Measurements from ENCODE around the gene KRTAP10-9. TPM values are rescaled to one million over a fixed set of nuclear protein-coding genes. Genes with fewer than 3 reads are reported as not detected.
"Not testable (repeated sequence)": the region's sequence is repeated elsewhere in the genome, so short reads cannot be mapped to it uniquely, and the experiment has no call there.

Gene KRTAP10-9
- total RNA-seq, 4 donors from 2014 or later: not detected

DNA sequence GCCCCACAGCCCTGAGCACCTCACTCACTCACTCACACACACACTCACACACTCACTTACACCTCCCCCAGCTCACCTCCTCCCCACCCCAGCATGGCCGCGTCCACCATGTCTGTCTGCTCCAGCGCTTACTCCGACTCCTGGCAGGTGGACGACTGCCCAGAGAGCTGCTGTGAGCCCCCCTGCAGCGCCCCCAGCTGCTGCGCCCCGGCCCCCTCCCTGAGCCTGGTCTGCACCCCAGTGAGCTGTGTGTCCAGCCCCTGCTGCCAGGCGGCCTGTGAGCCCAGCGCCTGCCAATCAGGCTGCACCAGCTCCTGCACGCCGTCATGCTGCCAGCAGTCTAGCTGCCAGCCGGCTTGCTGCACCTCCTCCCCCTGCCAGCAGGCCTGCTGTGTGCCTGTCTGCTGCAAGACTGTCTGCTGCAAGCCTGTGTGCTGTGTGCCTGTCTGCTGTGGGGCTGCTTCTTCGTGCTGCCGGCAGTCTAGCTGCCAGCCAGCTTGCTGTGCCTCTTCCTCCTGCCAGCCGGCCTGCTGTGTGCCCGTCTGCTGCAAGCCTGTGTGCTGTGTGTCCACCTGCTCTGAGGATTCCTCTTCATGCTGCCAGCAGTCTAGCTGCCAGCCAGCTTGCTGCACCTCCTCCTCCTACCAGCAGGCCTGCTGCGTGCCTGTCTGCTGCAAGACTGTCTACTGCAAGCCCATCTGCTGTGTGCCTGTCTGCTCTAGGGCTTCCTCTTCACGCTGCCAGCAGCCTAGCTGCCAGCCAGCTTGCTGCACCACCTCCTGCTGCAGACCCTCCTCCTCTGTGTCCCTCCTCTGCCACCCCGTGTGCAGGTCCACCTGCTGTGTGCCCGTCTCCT is 19.7 kb downstream of the KRTAP10-9 start, which contains the start of gene KRTAP10-11:
TSS of gene KRTAP10-11 (plus strand) at position 49 of the 856 bp plus-strand sequence. CDS start at position 94, 45 bp downstream.
- TF ChIP-seq, protein P1, sequence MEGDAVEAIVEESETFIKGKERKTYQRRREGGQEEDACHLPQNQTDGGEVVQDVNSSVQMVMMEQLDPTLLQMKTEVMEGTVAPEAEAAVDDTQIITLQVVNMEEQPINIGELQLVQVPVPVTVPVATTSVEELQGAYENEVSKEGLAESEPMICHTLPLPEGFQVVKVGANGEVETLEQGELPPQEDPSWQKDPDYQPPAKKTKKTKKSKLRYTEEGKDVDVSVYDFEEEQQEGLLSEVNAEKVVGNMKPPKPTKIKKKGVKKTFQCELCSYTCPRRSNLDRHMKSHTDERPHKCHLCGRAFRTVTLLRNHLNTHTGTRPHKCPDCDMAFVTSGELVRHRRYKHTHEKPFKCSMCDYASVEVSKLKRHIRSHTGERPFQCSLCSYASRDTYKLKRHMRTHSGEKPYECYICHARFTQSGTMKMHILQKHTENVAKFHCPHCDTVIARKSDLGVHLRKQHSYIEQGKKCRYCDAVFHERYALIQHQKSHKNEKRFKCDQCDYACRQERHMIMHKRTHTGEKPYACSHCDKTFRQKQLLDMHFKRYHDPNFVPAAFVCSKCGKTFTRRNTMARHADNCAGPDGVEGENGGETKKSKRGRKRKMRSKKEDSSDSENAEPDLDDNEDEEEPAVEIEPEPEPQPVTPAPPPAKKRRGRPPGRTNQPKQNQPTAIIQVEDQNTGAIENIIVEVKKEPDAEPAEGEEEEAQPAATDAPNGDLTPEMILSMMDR (IDR thresholded peaks at IDR 0.05; ENCODE audit: low read depth): not testable (repeated sequence)

- TF ChIP-seq, protein P1 (IDR thresholded peaks at IDR 0.05; ENCODE audit: low read depth): no peak
These were observed 20.3 kb downstream of the KRTAP10-9 start for GRCh38 chr21:44647222-44647552.

DNA sequence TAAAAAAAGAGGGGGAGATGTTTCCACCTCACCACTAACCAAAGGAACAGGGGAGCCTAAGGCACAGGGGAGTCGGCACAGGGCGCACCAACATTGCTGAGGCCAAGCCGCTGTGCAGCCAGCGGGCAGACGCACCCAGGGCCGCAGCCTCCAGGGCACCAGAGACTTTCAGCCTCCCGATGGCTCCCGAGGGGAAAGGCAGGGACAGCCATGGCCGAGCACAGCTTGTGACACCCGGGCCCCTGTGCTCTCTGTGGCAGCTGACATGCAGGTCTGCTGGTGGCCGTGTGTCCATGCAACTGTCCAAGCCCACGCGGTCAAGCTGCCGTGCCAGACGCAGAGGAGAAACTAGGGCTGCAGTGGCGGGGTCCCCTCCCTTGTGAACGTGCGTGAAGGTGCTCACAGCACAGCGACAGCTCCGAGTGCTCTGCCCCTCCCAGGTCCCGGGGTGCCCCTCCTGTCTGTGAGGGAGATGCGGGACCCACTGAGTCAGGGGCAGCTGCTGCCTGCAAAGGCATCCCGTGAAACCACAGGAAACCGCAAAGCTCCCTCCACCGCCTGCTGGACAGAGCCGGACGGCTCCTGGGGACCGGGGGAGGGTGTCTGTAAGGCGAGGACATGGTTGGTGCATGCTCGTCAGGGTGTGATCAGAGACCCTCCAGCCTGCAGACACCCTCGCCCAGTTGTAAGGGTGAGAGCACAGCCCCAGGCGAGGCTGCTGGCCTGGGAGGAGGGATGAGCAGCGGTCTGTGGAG is 21.8 kb downstream of the KRTAP10-9 start:
- TF ChIP-seq, protein P1 (IDR thresholded peaks at IDR 0.05; ENCODE audit: low read depth): no peak

DNA sequence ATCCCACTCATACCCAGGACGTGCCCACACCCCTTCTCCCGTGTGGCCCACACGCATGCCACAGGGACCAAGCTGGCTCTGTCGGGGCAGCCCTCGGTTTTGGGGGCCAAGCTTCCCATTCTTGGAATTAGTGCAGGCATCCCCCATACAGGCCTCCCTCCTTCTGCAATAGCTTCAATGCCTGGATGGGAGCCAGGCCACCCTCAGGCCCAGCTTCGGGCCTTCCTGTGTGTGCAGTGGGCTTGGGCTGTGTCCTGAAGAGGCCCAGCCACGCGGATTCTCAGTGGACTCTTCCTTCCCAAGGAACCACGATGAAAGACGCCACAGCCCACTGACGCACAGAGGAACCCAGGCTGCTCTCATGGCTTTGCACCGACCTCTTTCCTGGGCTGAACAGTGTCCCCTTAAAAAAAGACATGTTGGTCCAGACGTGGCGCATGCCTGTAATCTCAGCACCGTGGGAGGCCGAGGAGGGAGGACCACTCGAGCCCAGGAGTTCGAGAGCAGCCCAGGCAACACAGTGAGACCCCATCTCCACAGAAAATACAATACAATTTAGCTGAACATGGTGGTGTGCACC is 22.7 kb downstream of the KRTAP10-9 start:
- TF ChIP-seq, protein P1 (IDR thresholded peaks at IDR 0.05; ENCODE audit: low read depth): no peak

GRCh38 chr21:44650265-44650972 is 23.5 kb downstream of the KRTAP10-9 start:
- TF ChIP-seq, protein P1 (IDR thresholded peaks at IDR 0.05; ENCODE audit: low read depth): no peak

- TF ChIP-seq, protein P1 (IDR thresholded peaks at IDR 0.05; ENCODE audit: low read depth): no peak
These were observed 24.2 kb downstream of the KRTAP10-9 start for GRCh38 chr21:44650973-44651675.

Data from subcutaneous adipose tissue (tissue), 4 donors.